OCI-LY7 (cell line): Measurements from ENCODE around the gene SRRM4. TPM values are rescaled to one million over a fixed set of nuclear protein-coding genes. Genes with fewer than 3 reads are reported as not detected.

Experiments used
- BruUV-seq: library from RNA; stranded (reverse); fragments of 400-500 nt; replicated peaks from 2 replicates; lab custom pipeline; 2021; lab: Mats Ljungman, UMichigan
- CTCF ChIA-PET: fragments of 300-600 bp; sonication (Branson Sonifier 250); formaldehyde crosslinking; loops from one replicate; lab custom pipeline; 2022; ENCODE audit warnings: antibody characterized with exemption; ENCODE audit not compliant: unreplicated experiment; lab: Charles Lee
- POLR2A ChIA-PET: fragments of 300-600 bp; sonication (Branson Sonifier 250); formaldehyde crosslinking; loops from one replicate; lab custom pipeline; 2022; ENCODE audit warnings: antibody characterized with exemption; lab: Charles Lee
- DNase-seq: peaks from one replicate; pipeline ENCODE4 v3.0.0-alpha.2; 2015; ENCODE audit warnings: low spot score
- H2AFZ ChIP-seq: fragments of 200-600 bp; sonication (generic), shearing (Covaris generic); 2 replicates; pipeline ENCODE4 v1.6.1; 2014; ENCODE audit warnings: mild to moderate bottlenecking, antibody characterized with exemption, low read length, moderate library complexity
- H3K27ac ChIP-seq: fragments of 200-600 bp; sonication (generic); 2 replicates; pipeline ENCODE4 v1.5.1; 2014; ENCODE audit warnings: mixed run types, low read depth, mild to moderate bottlenecking, moderate library complexity, low read length, inconsistent platforms; ENCODE audit not compliant: poor library complexity, severe bottlenecking
- H3K36me3 ChIP-seq: fragments of 200-600 bp; sonication (generic); 2 replicates; pipeline ENCODE4 v1.6.1; 2014; ENCODE audit warnings: mild to moderate bottlenecking, antibody characterized with exemption, low read length, moderate library complexity, mixed read lengths; ENCODE audit not compliant: insufficient read depth
- H3K4me1 ChIP-seq: fragments of 200-600 bp; sonication (generic); 2 replicates; pipeline ENCODE4 v1.5.1; 2014; ENCODE audit warnings: mild to moderate bottlenecking, low read length; ENCODE audit not compliant: insufficient read depth, poor library complexity, severe bottlenecking
- H3K4me2 ChIP-seq: fragments of 200-600 bp; sonication (generic); 2 replicates; pipeline ENCODE4 v1.6.1; 2014; ENCODE audit warnings: mild to moderate bottlenecking, low read length
- H3K4me3 ChIP-seq: fragments of 200-600 bp; sonication (generic); 2 replicates; pipeline ENCODE4 v1.5.1; 2014; ENCODE audit warnings: mild to moderate bottlenecking, low read depth, low read length; ENCODE audit not compliant: poor library complexity, severe bottlenecking
- H3K79me2 ChIP-seq: fragments of 200-600 bp; sonication (generic); 2 replicates; pipeline ENCODE4 v1.6.1; 2016; ENCODE audit warnings: low read depth, mild to moderate bottlenecking, low read length, moderate library complexity, mixed read lengths; ENCODE audit not compliant: insufficient read depth
- H3K9me2 ChIP-seq: fragments of 200-600 bp; sonication (generic); 2 replicates; pipeline ENCODE4 v1.6.1; 2016; ENCODE audit warnings: mild to moderate bottlenecking, low read length, mixed read lengths; ENCODE audit not compliant: insufficient read depth
- H3K9me3 ChIP-seq: fragments of 200-600 bp; sonication (generic); 2 replicates; pipeline ENCODE4 v1.6.1; 2014; ENCODE audit warnings: mild to moderate bottlenecking, mixed run types, low read length, mixed read lengths
- H4K20me1 ChIP-seq: fragments of 200-600 bp; sonication (generic); 2 replicates; pipeline ENCODE4 v1.6.1; 2014; ENCODE audit warnings: mild to moderate bottlenecking, antibody characterized with exemption, low read length, moderate library complexity, mixed read lengths; ENCODE audit not compliant: insufficient read depth
- EZH2phosphoT487 ChIP-seq: fragments of 200-600 bp; sonication (generic); IDR thresholded peaks from 2 replicates; pipeline ENCODE4 v1.6.1; 2018; ENCODE audit warnings: low read depth, borderline replicate concordance, mild to moderate bottlenecking, mixed run types, antibody characterized with exemption, low read length, moderate library complexity, mixed read lengths
- intact Hi-C: fragments of 100-400 bp; cut with micrococcal nuclease; formaldehyde crosslinking; loops from one replicate; pipeline ENCODE4 v1.10.0; 2022; ENCODE audit not compliant: unreplicated experiment
- total RNA-seq, 2 experiments: library from RNA; depleted of rRNA in 1 of 2; stranded (reverse); fragments of >200 nt in 1 of 2; shearing (Covaris generic) in 1 of 2; gene quantifications; 2 replicates each; pipeline ENCODE4 v1.2.3, GENCODE V29; 2014 to 2022
- TF ChIP-seq, protein P1 (sequence below): fragments of 200-600 bp; sonication (generic); conservative IDR thresholded peaks from 2 replicates; pipeline ENCODE4 v1.5.1; 2014; ENCODE audit warnings: mild to moderate bottlenecking, antibody characterized with exemption, low read length, moderate library complexity, mixed read lengths

Gene SRRM4
- total RNA-seq, 2 experiments from 2014 or later, result not detected

DNA sequence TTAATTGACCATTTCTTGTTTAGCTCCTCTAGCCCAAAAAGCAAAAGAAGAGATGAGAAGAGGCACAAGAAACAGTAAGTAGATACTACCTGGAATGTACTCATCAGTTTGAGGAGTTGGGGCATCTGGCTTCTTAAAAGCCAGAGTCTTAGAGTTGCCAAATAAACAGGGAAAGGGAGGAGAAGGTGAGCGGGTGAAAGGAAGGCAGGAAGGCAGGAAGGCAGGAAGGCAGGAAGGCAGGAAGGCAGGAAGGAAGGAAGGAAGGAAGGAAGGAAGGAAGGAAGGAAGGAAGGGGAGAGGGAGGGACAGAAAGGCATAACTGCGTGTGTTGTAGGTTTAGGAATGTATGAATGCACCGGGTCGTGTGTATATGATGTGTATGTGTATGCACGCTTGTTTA, 140.7 kb downstream of the SRRM4 start:
- H3K79me2 ChIP-seq, result no peaks in the 10 kb centered on the region
- no peak overlapping the region for H3K4me3 ChIP-seq
- no peak overlapping the region for H3K27ac ChIP-seq
- no peaks in the 10 kb centered on the region for H3K36me3 ChIP-seq
- intact Hi-C loops, result no loop called here
- BruUV-seq, result no TSS peak
- ChIA-PET POLR2A (no interaction called here), CTCF (no interaction called here)
- no peak overlapping the region for H3K4me2 ChIP-seq
- no peaks in the 10 kb centered on the region for H3K4me1 ChIP-seq
- no peaks in the 10 kb centered on the region for H3K9me3 ChIP-seq
- no peak overlapping the region for H2AFZ ChIP-seq
- no peaks in the 10 kb centered on the region for H3K9me2 ChIP-seq
- no peak for DNase-seq
- H4K20me1 ChIP-seq, result no peaks in the 10 kb centered on the region
- TF ChIP-seq EZH2phosphoT487, result no peak
- TF ChIP-seq, protein P1, sequence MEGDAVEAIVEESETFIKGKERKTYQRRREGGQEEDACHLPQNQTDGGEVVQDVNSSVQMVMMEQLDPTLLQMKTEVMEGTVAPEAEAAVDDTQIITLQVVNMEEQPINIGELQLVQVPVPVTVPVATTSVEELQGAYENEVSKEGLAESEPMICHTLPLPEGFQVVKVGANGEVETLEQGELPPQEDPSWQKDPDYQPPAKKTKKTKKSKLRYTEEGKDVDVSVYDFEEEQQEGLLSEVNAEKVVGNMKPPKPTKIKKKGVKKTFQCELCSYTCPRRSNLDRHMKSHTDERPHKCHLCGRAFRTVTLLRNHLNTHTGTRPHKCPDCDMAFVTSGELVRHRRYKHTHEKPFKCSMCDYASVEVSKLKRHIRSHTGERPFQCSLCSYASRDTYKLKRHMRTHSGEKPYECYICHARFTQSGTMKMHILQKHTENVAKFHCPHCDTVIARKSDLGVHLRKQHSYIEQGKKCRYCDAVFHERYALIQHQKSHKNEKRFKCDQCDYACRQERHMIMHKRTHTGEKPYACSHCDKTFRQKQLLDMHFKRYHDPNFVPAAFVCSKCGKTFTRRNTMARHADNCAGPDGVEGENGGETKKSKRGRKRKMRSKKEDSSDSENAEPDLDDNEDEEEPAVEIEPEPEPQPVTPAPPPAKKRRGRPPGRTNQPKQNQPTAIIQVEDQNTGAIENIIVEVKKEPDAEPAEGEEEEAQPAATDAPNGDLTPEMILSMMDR, result no peak

DNA sequence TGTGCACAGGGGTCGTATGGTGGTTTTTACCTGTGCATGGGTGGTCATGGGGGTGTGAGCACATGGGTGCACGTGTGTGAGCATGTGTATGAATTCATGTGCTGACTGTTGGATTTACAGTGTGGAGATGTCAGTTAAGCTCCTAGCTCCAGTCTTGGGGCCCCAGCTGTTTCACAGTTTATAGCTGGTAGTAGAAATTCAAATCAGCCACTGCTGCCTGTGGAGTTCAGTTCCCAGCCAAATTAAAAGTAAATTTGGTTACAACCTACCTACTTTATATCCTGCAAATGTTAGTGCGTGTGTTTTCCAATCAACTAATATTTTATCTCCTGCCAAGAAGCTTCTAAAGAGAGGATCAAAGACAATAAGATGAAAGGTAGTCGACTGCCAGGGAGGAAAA, 141.4 kb downstream of the SRRM4 start:
- no peaks in the 10 kb centered on the region for H3K4me1 ChIP-seq
- H3K79me2 ChIP-seq, result no peaks in the 10 kb centered on the region
- no peak for DNase-seq
- no peak overlapping the region for H3K4me3 ChIP-seq
- no peak for TF ChIP-seq EZH2phosphoT487
- TF ChIP-seq, protein P1, result no peak
- H3K27ac ChIP-seq, result no peak overlapping the region
- no TSS peak for BruUV-seq
- intact Hi-C loops, result no loop called here
- H3K4me2 ChIP-seq, result no peak overlapping the region
- CTCF ChIA-PET, result no interaction called here
- H4K20me1 ChIP-seq, result no peaks in the 10 kb centered on the region
- no peaks in the 10 kb centered on the region for H3K36me3 ChIP-seq
- H3K9me2 ChIP-seq, result no peaks in the 10 kb centered on the region
- H3K9me3 ChIP-seq, result no peaks in the 10 kb centered on the region
- POLR2A ChIA-PET, result no interaction called here
- no peak overlapping the region for H2AFZ ChIP-seq

DNA sequence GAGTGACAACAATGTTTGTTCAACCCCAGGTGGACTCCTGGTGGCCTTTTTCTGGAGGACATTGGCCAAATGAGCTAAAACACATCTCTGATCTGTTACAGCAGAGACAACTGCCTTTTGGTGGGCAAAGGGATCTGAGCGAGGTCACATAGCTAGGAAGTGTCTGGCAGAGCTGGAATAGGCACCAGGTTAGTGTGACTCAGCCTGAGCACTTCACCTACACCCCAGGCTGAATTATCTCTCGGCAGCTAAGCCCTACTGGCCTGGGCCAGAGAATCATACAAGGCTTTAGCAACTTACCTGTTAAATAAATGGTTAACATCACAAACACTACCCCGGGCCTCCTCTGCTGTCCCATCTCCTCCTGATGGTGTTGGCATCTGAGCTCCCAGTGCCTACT, 147.2 kb downstream of the SRRM4 start:
- no peak overlapping the region for H3K4me2 ChIP-seq
- H3K9me2 ChIP-seq, result no peaks in the 10 kb centered on the region
- BruUV-seq, result no TSS peak
- no peak for TF ChIP-seq EZH2phosphoT487
- TF ChIP-seq, protein P1, result no peak
- H3K79me2 ChIP-seq, result no peaks in the 10 kb centered on the region
- H4K20me1 ChIP-seq, result no peaks in the 10 kb centered on the region
- H3K4me1 ChIP-seq, result no peaks in the 10 kb centered on the region
- H3K36me3 ChIP-seq, result no peaks in the 10 kb centered on the region
- intact Hi-C loops, result no loop called here
- DNase-seq, result no peak
- no peak overlapping the region for H3K27ac ChIP-seq
- POLR2A ChIA-PET, result interaction anchor here (0.6 kb wide), 1 partner anchor 200 kb away, joined by 4 read pairs; no protein-coding TSS in a partner anchor
- no peak overlapping the region for H3K4me3 ChIP-seq
- CTCF ChIA-PET, result no interaction called here
- H2AFZ ChIP-seq, result no peak overlapping the region
- no peaks in the 10 kb centered on the region for H3K9me3 ChIP-seq
